Endothelial cell of umbilical vein (primary cell): ENCODE results near the gene GSTM4. TPM values are rescaled to one million over a fixed set of nuclear protein-coding genes. Genes with fewer than 3 reads are reported as not detected.
A peak's percentile ranks its signal among the peaks of the same experiment; 100 is the strongest.

Experiments
- BruUV-seq: library from RNA; stranded (reverse); fragments of 400-500 nt; replicated peaks from 2 replicates; lab custom pipeline; 2021; lab: Mats Ljungman, UMichigan
- CTCF ChIA-PET: fragments of 300-600, 350-600 bp; sonication (Branson Sonifier 250); formaldehyde crosslinking; loops from one replicate; lab custom pipeline; 2021; ENCODE audit warnings: antibody characterized with exemption, inconsistent platforms; lab: Charles Lee
- POLR2A ChIA-PET: fragments of 300-600, 350-600 bp; sonication (Branson Sonifier 250); formaldehyde crosslinking; loops from one replicate; lab custom pipeline; 2021; ENCODE audit warnings: antibody characterized with exemption, inconsistent platforms; lab: Charles Lee
- DNase-seq: peaks from one replicate; pipeline ENCODE4 v3.0.0-alpha.2; 2011; ENCODE audit warnings: low read depth, low spot score
- FAIRE-seq: peaks from 2 replicates; lab custom pipeline; 2011; peaks lifted over from hg19 to GRCh38; lab: Jason Lieb, UNC
- H2AFZ ChIP-seq: 2 replicates; pipeline ENCODE4 v1.6.0; 2012; ENCODE audit warnings: low read depth, low read length, control low read depth, inconsistent platforms
- H3K27ac ChIP-seq: 2 replicates; pipeline ENCODE4 v1.5.1; 2011; ENCODE audit warnings: low read depth, mild to moderate bottlenecking, control low read depth, low read length, moderate library complexity; ENCODE audit not compliant: insufficient read depth
- H3K27me3 ChIP-seq, 2 experiments: 2 replicates each; pipeline versions ENCODE4 v1.6.0 to v1.6.1; 2011; ENCODE audit warnings: low read length in 2 of 2, mixed read lengths in 1 of 2; ENCODE audit not compliant: control insufficient read depth in 2 of 2, insufficient read depth in 2 of 2
- H3K36me3 ChIP-seq, 2 experiments: 2 replicates in 1 of 2; 3 replicates in 1 of 2; pipeline ENCODE4 v1.5.1; 2011; ENCODE audit warnings: low read length in 2 of 2, mild to moderate bottlenecking in 1 of 2, moderate library complexity in 1 of 2; ENCODE audit not compliant: control insufficient read depth in 2 of 2, insufficient read depth in 2 of 2; ENCODE audit errors: extremely low read depth in 1 of 2
- H3K4me1 ChIP-seq: 3 replicates; pipeline ENCODE4 v1.5.1; 2011; ENCODE audit warnings: mild to moderate bottlenecking, low read length; ENCODE audit not compliant: control insufficient read depth, insufficient read depth; ENCODE audit errors: extremely low read depth
- H3K4me2 ChIP-seq: 2 replicates; pipeline ENCODE4 v1.6.1; 2011; ENCODE audit warnings: low read length, control low read depth, mixed read lengths; ENCODE audit not compliant: insufficient read depth
- H3K4me3 ChIP-seq, 3 experiments: fragments of 200-600 bp in 1 of 3; sonication (generic), shearing (Covaris generic) in 1 of 3; replicated peaks in 1 of 3; 2 replicates each; pipeline ENCODE4 v1.5.1; 2011 to 2016; ENCODE audit warnings: control low read depth in 3 of 3, low read length in 3 of 3, mild to moderate bottlenecking in 2 of 3, inconsistent platforms in 1 of 3, low read depth in 1 of 3, moderate library complexity in 1 of 3; ENCODE audit not compliant: insufficient read depth in 1 of 3
- H3K79me2 ChIP-seq: 2 replicates; pipeline ENCODE4 v1.6.0; 2012; ENCODE audit warnings: low read length, inconsistent platforms; ENCODE audit not compliant: control insufficient read depth, insufficient read depth
- H3K9ac ChIP-seq: replicated peaks from 2 replicates; pipeline ENCODE3; 2011; ENCODE audit warnings: low read length, control low read depth; ENCODE audit not compliant: insufficient read depth; ENCODE audit errors: extremely low read depth
- H3K9me1 ChIP-seq: replicated peaks from 3 replicates; pipeline ENCODE4 v1.6.0; 2011; ENCODE audit warnings: mild to moderate bottlenecking, low read length; ENCODE audit not compliant: control insufficient read depth, insufficient read depth; ENCODE audit errors: extremely low read depth
- H3K9me3 ChIP-seq: replicated peaks from 2 replicates; pipeline ENCODE4 v1.5.1; 2012; ENCODE audit warnings: low read length, inconsistent platforms; ENCODE audit not compliant: control insufficient read depth, insufficient read depth
- H4K20me1 ChIP-seq: replicated peaks from 2 replicates; pipeline ENCODE3; 2011; ENCODE audit warnings: mild to moderate bottlenecking, low read length; ENCODE audit not compliant: control insufficient read depth, insufficient read depth; ENCODE audit errors: extremely low read depth
- CTCF ChIP-seq, 2 donors: IDR thresholded peaks; 1 replicate in 1 of 2; 2 replicates in 1 of 2; pipeline ENCODE4 v1.5.1; 2011; ENCODE audit warnings: low read length in 2 of 2, mild to moderate bottlenecking in 2 of 2, moderate library complexity in 2 of 2, control low read depth in 1 of 2, inconsistent platforms in 1 of 2, low read depth in 1 of 2; ENCODE audit not compliant: insufficient read depth in 1 of 2; ENCODE audit errors: extremely low read depth in 1 of 2
- EZH2 ChIP-seq: IDR thresholded peaks from 2 replicates; pipeline ENCODE4 v1.6.1; 2012; ENCODE audit warnings: borderline replicate concordance, low read depth, mild to moderate bottlenecking, moderate library complexity, low read length, inconsistent platforms; ENCODE audit not compliant: severe bottlenecking
- FOS ChIP-seq: IDR thresholded peaks from 2 replicates; pipeline ENCODE4 v1.6.1; 2011; ENCODE audit warnings: mild to moderate bottlenecking, low read length, moderate library complexity, borderline replicate concordance; ENCODE audit not compliant: insufficient read depth
- GATA2 ChIP-seq: IDR thresholded peaks from 2 replicates; pipeline ENCODE4 v1.7.0; 2011; ENCODE audit warnings: low read depth, mild to moderate bottlenecking, moderate library complexity, mixed read lengths, low read length; ENCODE audit not compliant: insufficient read length, insufficient read depth
- JUN ChIP-seq: IDR thresholded peaks from 2 replicates; pipeline ENCODE4 v1.6.1; 2011; ENCODE audit warnings: borderline replicate concordance, low read depth; ENCODE audit not compliant: insufficient read length, insufficient read depth
- MAX ChIP-seq: IDR thresholded peaks from 2 replicates; pipeline ENCODE4 v1.6.1; 2011; ENCODE audit not compliant: insufficient read depth, insufficient read length
- MYC ChIP-seq: IDR thresholded peaks from one replicate; pipeline ENCODE4 v1.6.1; 2011; ENCODE audit warnings: mild to moderate bottlenecking, low read depth, low read length
- POLR2A ChIP-seq: IDR thresholded peaks from 2 replicates; pipeline ENCODE4 v1.6.1; 2012; ENCODE audit warnings: low read depth, mild to moderate bottlenecking, control low read depth, low read length
- POLR2AphosphoS5 ChIP-seq: IDR thresholded peaks from 2 replicates; pipeline ENCODE4 v1.6.1; 2012; ENCODE audit warnings: low read depth, mild to moderate bottlenecking, control low read depth, low read length, moderate library complexity; ENCODE audit not compliant: insufficient read depth
- dilution Hi-C: fragments of 300-500 bp; cut with MboI; formaldehyde crosslinking; loops from one replicate; pipeline ENCODE4 v1.15.0; 2019; ENCODE audit warnings: low sequenced_read_pairs; ENCODE audit not compliant: extremely low pct_ligation_motif_present
- intact Hi-C: fragments of 100-400 bp; cut with micrococcal nuclease; formaldehyde crosslinking; loops from one replicate; pipeline ENCODE4 v1.10.0; 2022
- polyA plus RNA-seq, 4 experiments: library from polyadenylated mRNA; depleted of rRNA in 3 of 4; stranded (reverse) in 3 of 4; unstranded in 1 of 4; fragments of >200 nt; gene quantifications; 2 replicates each; pipeline versions ENCODE4 v1.2.1 to v1.2.3, GENCODE V29; 2011 to 2012; ENCODE audit warnings: missing spikeins in 1 of 4
- total RNA-seq: library from RNA; stranded (reverse); gene quantifications from 2 replicates; pipeline ENCODE4 v1.2.3, GENCODE V29; 2021

GSTM4 gene
- total and polyA plus RNA-seq, 2 donors (not counting 3 experiments of a cell fraction or from before 2014, with no cell fraction given), result 9.5 to 11.6 TPM

GRCh38 chr1:109617291-109617801 is 38.6 kb upstream of the GSTM4 start:
- DNase-seq, result peak; percentile 93
- H3K9ac ChIP-seq, result peak overlapping the region; percentile 67
- H3K27me3 ChIP-seq, result no peaks in the 10 kb centered on the region
- POLR2A ChIA-PET, result interaction anchor here (1.0 to 1.2 kb wide), 2 partner anchors 22 to 69 kb away, joined by 3 to 12 read pairs; partner anchors contain the start of gene GNAI3
- FAIRE-seq, result peak; percentile 99
- H3K4me1 ChIP-seq, result peaks cover 73% of the 10 kb centered on the region
- peaks cover 23% of the 10 kb centered on the region for H3K79me2 ChIP-seq
- dilution Hi-C loops, result no loop called here
- H3K27ac ChIP-seq, result peak overlapping the region; percentile 92
- no peaks in the 10 kb centered on the region for H3K36me3 ChIP-seq
- TF ChIP-seq CTCF (IDR thresholded peaks at IDR 0.05; ENCODE audit: extremely low read depth in 1 of 2, insufficient read depth in 1 of 2, low read depth in 1 of 2, low read length in 2 of 2), result no peak
- peak; percentile 20 for TF ChIP-seq GATA2
- peak; percentile 95 for TF ChIP-seq FOS
- TF ChIP-seq JUN, result peak; percentile 92
- TF ChIP-seq MYC, result no peak
- TF ChIP-seq POLR2AphosphoS5, result peak; percentile 55
- TF ChIP-seq EZH2, result no peak
- TF ChIP-seq POLR2A, result peak; percentile 45
- no peak for TF ChIP-seq MAX
- peak overlapping the region; percentile 15 for H2AFZ ChIP-seq
- H3K9me3 ChIP-seq, result no peaks in the 10 kb centered on the region
- no peak overlapping the region for H3K4me3 ChIP-seq
- no peaks in the 10 kb centered on the region for H3K9me1 ChIP-seq
- H3K4me2 ChIP-seq, result peak overlapping the region; percentile 29
- CTCF ChIA-PET, result interaction anchor here (0.7 to 5.8 kb wide), 17 partner anchors 9 to 157 kb away, joined by 3 to 48 read pairs (median 5); partner anchors contain the start of gene GNAI3
- H4K20me1 ChIP-seq, result no peaks in the 10 kb centered on the region
- intact Hi-C loops, result loop anchor here (5.0 to 10.0 kb wide), 2 partner anchors 35 to 133 kb away; partner anchors contain the start of gene ATXN7L2
- no TSS peak for BruUV-seq
